Karpas-422 (cell line): ENCODE measurements around the gene CDR2L. TPM values are rescaled to one million over a fixed set of nuclear protein-coding genes. Genes with fewer than 3 reads are reported as not detected.

ENCODE experiments used
- DNase-seq: peaks from one replicate; pipeline ENCODE4 v3.0.0-alpha.2; 2015
- H2AFZ ChIP-seq: fragments of 200-600 bp; sonication (generic); 2 replicates; pipeline ENCODE4 v1.6.1; 2014; ENCODE audit warnings: antibody characterized with exemption, low read length, mixed read lengths
- H3K27ac ChIP-seq: fragments of 200-600 bp; sonication (generic); 2 replicates; pipeline ENCODE4 v1.5.1; 2014; ENCODE audit warnings: mild to moderate bottlenecking, low read length, moderate library complexity
- H3K27me3 ChIP-seq: fragments of 200-600 bp; sonication (generic); 2 replicates; pipeline ENCODE4 v1.6.1; 2014; ENCODE audit warnings: low read length, mixed read lengths
- H3K36me3 ChIP-seq: fragments of 200-600 bp; sonication (generic); 2 replicates; pipeline ENCODE4 v1.6.1; 2014; ENCODE audit warnings: low read length, mixed read lengths; ENCODE audit not compliant: insufficient read depth
- H3K4me1 ChIP-seq: fragments of 200-600 bp; sonication (generic); 2 replicates; pipeline ENCODE4 v1.6.1; 2014; ENCODE audit warnings: mild to moderate bottlenecking, low read length, mixed read lengths
- H3K4me2 ChIP-seq: fragments of 200-600 bp; sonication (generic); 2 replicates; pipeline ENCODE4 v1.6.1; 2014; ENCODE audit warnings: low read length, low read depth, mild to moderate bottlenecking; ENCODE audit not compliant: poor library complexity, severe bottlenecking
- H3K4me3 ChIP-seq: fragments of 200-600 bp; sonication (generic); 2 replicates; pipeline ENCODE4 v1.5.1; 2014; ENCODE audit warnings: mild to moderate bottlenecking, antibody characterized with exemption, low read length, mixed read lengths
- H3K79me2 ChIP-seq: fragments of 200-600 bp; sonication (generic); 2 replicates; pipeline ENCODE4 v1.6.1; 2014; ENCODE audit warnings: mild to moderate bottlenecking, low read length, mixed read lengths
- H3K9ac ChIP-seq: fragments of 200-600 bp; sonication (generic); 2 replicates; pipeline ENCODE4 v1.6.0; 2014; ENCODE audit warnings: low read length
- H3K9me2 ChIP-seq: fragments of 200-600 bp; sonication (generic), shearing (Covaris generic); replicated peaks from 2 replicates; pipeline ENCODE4 v1.6.0; 2014; ENCODE audit warnings: mild to moderate bottlenecking, low read length, moderate library complexity; ENCODE audit not compliant: insufficient read depth
- H3K9me3 ChIP-seq: fragments of 300-700, 200-600 bp; sonication (generic); 2 replicates; pipeline ENCODE4 v1.6.1; 2014; ENCODE audit warnings: low read length, mixed read lengths
- H4K20me1 ChIP-seq: fragments of 200-600 bp; sonication (generic); 2 replicates; pipeline ENCODE4 v1.6.1; 2014; ENCODE audit warnings: mild to moderate bottlenecking, antibody characterized with exemption, low read length, low read depth; ENCODE audit not compliant: insufficient read depth
- total RNA-seq: library from RNA; depleted of rRNA; stranded (reverse); fragments of >200 nt; shearing (Covaris generic); gene quantifications from 2 replicates; pipeline ENCODE4 v1.2.3, GENCODE V29; 2014; ENCODE audit warnings: low replicate concordance

Gene CDR2L
- total RNA-seq, 1 experiment from 2014 or later: not detected

DNA sequence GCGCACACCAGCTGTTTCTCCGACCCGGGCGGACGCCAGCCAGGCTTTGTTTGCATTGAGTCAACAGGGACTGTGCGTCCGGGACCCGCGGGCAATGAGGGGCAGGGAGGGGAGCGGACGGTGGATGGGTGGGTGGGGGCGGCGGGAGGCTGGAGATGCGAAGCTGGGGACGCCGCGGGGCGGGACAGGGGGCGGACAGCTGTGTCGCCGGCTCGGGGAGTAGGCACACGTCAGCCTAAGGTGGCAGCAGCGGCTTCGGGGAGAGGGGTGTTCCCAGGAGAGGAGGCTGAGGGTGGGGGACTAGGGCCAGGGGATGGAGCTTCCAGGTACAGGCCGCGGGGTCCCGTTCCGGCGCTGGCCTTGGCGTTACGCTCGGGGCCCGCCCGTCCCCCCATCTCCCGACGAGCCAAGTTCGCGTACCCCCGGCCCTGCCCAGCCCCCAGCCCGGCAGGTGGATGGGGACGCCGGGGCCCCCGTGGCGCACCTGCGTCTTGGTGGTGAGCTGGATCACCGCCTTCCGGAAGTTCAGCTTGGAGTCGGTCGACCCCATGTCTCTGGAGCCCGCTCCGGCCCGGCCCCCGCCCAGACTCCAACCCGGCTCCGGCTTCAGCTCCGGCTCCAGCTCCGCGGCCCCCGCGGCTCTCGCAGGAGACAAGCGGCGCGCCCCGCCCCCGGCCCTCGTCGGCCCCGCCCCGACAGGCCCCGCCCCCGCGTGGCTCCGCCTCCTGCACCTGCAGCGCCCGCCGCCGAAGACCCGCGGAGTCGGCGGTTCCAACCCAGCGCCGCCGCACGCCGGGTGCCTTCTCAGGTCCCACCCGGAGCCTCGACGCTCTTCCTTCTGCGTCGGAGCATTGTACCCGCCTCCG lies 15.1 kb upstream of the CDR2L start, which contains the start of gene HID1:
Gene HID1, minus strand, starts transcription at position 653 of the 866 bp plus-strand sequence. Its CDS starts 103 bp downstream, at position 550.
- Histone ChIP-seq H3K4me1 (peaks cover 9% of the 10 kb centered on the region), H3K9me2 (no peaks in the 10 kb centered on the region), H3K27ac (no peak within 1 kb of the TSS), H4K20me1 (no peaks in the 10 kb centered on the region), H3K4me3 (peak within 1 kb of the TSS; percentile 30; the same call in 1 of the 2 replicates), H3K9ac (no peak within 1 kb of the TSS), H3K27me3 (no peaks in the 10 kb centered on the region), H3K79me2 (no peaks in the 10 kb centered on the region), H3K4me2 (peak within 1 kb of the TSS; percentile 44), H3K36me3 (no peaks in the 10 kb centered on the region), H2AFZ (no peak within 1 kb of the TSS), H3K9me3 (no peaks in the 10 kb centered on the region)
- peak; percentile 59 for DNase-seq

DNA sequence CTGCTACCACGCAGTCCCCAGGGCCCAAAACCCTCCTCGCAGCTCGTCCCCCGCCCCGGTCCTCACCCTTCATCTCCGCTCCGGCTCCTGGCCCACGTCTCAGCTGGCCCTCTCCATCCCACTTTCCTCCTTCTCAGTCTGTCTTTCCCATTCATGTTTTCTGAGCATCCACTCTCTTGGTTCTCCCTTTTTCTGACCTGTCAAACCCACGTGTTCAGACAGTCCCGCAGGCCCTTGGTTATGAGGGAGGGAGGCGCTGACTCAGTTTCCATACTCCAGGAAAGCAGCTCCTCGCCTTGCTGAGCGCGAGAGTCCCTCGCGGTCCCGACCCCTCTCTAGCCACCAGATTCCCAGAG lies 14.5 kb upstream of the CDR2L start:
- Histone ChIP-seq H3K79me2 (no peaks in the 10 kb centered on the region), H3K27ac (no peak overlapping the region), H2AFZ (no peak overlapping the region), H3K4me1 (peaks cover 9% of the 10 kb centered on the region), H3K9ac (no peak overlapping the region), H3K4me3 (no peak overlapping the region), H3K27me3 (no peaks in the 10 kb centered on the region), H3K36me3 (no peaks in the 10 kb centered on the region), H4K20me1 (no peaks in the 10 kb centered on the region), H3K9me3 (no peaks in the 10 kb centered on the region), H3K9me2 (no peaks in the 10 kb centered on the region), H3K4me2 (peak overlapping the region; percentile 44)
- no peak for DNase-seq

DNA sequence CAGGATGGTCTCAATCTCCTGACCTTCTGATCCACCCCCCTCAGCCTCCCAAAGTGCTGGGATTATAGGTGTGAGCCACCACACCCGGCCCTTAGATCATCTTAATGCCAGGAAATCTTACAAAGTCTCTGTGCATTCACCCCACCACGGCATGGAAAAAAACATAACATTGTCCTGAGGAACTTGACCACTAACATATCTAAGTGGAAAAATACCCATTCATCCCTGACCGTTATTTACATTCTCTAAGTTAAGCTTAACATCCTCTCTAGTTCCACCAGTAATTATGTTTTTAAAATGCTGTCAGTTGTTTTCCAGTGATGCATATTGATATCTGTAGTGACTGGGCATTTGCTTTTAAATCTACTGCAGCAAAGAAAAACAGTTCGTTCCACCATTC lies 11.5 kb upstream of the CDR2L start:
- no peaks in the 10 kb centered on the region for H3K9me2 ChIP-seq
- H3K4me1 ChIP-seq: peaks cover 9% of the 10 kb centered on the region
- no peaks in the 10 kb centered on the region for H3K36me3 ChIP-seq
- H3K27me3 ChIP-seq: no peaks in the 10 kb centered on the region
- no peaks in the 10 kb centered on the region for H3K9me3 ChIP-seq
- H3K4me2 ChIP-seq: no peak overlapping the region
- H3K9ac ChIP-seq: no peak overlapping the region
- no peaks in the 10 kb centered on the region for H3K79me2 ChIP-seq
- H4K20me1 ChIP-seq: no peaks in the 10 kb centered on the region
- DNase-seq: no peak
- H2AFZ ChIP-seq: no peak overlapping the region
- no peak overlapping the region for H3K27ac ChIP-seq
- no peak overlapping the region for H3K4me3 ChIP-seq

DNA sequence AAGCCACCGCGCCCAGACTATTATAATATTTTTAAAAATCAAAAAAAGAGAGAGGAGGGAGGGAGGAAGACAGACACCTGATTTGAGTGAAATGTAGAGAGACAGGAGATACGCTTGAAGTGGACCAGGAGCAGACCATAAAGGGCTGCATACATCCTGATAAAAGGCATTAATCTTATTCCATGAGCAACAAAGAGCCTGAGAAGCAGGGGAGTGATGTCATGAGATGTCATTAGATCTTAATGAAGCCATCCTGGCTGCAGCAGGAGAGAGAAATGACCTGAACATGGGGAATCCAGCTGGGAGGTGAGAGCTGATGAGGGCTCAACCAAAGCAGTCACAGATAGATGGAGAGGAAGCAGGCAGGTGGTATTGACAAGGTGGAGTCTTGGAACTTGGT lies 9.6 kb upstream of the CDR2L start:
- H3K9me3 ChIP-seq: no peaks in the 10 kb centered on the region
- H3K27me3 ChIP-seq: no peaks in the 10 kb centered on the region
- H3K9me2 ChIP-seq: no peaks in the 10 kb centered on the region
- no peaks in the 10 kb centered on the region for H4K20me1 ChIP-seq
- no peak overlapping the region for H3K9ac ChIP-seq
- H3K4me3 ChIP-seq: no peak overlapping the region
- H3K27ac ChIP-seq: no peak overlapping the region
- no peak for DNase-seq
- peaks cover 24% of the 10 kb centered on the region for H3K4me1 ChIP-seq
- no peaks in the 10 kb centered on the region for H3K79me2 ChIP-seq
- no peak overlapping the region for H2AFZ ChIP-seq
- no peaks in the 10 kb centered on the region for H3K36me3 ChIP-seq
- H3K4me2 ChIP-seq: no peak overlapping the region

DNA sequence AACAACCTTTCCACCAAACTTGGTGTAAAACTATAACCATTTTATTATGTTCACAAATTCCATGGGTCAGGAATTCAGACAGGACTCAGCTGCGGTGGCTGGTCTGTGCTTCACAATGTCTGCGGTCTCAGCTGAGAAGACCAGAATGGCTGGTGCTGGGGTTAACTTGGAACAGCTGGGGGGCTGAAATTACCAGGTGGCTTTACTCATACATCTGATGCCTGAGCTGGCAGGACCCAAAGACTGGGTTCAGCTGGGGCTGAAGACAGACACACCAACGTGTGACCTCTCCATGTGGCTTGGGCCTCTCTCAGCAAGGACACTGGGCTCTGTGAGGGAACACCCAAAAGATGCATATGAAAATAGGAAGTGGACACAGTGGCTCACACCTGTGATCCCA lies 9.2 kb upstream of the CDR2L start:
- peaks cover 24% of the 10 kb centered on the region for H3K4me1 ChIP-seq
- H3K27me3 ChIP-seq: no peaks in the 10 kb centered on the region
- no peak overlapping the region for H2AFZ ChIP-seq
- no peaks in the 10 kb centered on the region for H3K9me3 ChIP-seq
- no peaks in the 10 kb centered on the region for H3K79me2 ChIP-seq
- DNase-seq: no peak
- no peaks in the 10 kb centered on the region for H3K36me3 ChIP-seq
- no peaks in the 10 kb centered on the region for H3K9me2 ChIP-seq
- no peak overlapping the region for H3K27ac ChIP-seq
- no peak overlapping the region for H3K4me3 ChIP-seq
- H3K4me2 ChIP-seq: no peak overlapping the region
- no peaks in the 10 kb centered on the region for H4K20me1 ChIP-seq
- no peak overlapping the region for H3K9ac ChIP-seq

DNA sequence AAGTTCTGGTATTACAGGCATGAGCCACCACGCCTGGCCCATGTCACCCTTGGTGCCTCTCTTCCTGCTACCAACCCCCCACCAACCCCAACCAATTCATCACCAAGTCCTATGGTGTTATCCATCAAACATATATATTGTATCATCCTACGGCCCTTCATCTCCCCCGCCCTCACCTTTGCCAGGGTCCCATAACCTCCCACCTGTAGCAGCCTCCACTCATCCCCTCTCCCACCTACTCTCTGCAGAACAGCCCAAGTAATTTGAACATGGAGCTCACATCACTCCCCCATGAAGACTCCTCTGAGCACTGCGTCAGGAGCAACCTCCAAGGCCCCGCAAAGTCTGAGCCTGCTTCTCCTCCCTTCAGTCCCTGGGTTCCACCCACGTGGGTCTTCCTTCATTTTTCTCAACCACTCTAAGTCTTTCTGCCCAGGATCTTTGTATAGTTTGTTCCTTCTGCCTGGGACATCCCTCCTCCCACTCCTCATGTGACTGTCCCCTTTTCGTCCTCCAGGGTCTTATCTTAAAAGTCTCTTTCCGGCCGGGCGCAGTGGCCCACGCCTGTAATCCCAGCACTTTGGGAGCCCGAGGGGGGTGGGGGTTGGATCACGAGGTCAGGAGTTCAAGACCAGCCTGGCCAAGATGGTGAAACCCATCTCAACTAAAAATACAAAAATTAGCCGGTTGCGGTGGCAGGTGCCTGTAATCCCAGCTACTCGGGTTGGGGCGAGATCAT lies 7.9 kb upstream of the CDR2L start:
- H3K4me1 ChIP-seq: peaks cover 22% of the 10 kb centered on the region
- no peaks in the 10 kb centered on the region for H3K9me3 ChIP-seq
- no peak for DNase-seq
- H3K79me2 ChIP-seq: no peaks in the 10 kb centered on the region
- no peaks in the 10 kb centered on the region for H3K36me3 ChIP-seq
- no peaks in the 10 kb centered on the region for H4K20me1 ChIP-seq
- H3K4me2 ChIP-seq: no peak overlapping the region
- no peak overlapping the region for H3K4me3 ChIP-seq
- no peak overlapping the region for H2AFZ ChIP-seq
- H3K27me3 ChIP-seq: no peaks in the 10 kb centered on the region
- no peak overlapping the region for H3K27ac ChIP-seq
- H3K9me2 ChIP-seq: no peaks in the 10 kb centered on the region
- H3K9ac ChIP-seq: no peak overlapping the region

DNA sequence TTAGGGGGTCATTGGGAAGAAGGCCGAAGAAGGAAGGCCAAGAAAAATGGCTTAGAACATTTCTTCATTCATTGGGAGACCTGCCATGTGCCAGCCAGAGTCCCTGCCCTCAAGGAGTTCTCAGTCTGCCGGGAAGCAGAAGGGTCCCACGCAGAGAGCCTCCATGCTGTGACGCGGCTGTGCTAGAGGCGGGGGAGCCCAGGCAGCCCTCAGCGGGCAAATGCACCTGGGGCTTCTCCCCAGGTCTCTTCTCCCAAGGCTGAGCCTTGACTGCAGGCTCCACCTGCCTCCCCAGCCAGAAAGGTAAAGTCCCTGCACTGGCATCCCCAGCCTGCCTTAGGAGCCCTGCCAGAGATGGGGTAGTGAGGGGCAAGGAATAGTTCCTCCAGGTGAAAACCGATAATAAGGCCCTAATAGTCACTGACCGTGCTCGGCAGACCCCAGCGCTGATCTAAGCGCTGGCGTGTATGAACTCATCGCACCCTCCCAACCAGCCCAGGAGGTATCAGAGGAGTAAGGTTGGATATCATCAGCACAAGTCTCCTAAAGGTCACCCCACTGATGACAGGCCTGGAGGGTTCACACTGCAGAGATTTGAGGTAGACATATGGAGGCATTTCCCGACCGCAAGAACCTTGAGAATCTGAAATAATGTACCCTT lies 6.0 kb upstream of the CDR2L start:
- Histone ChIP-seq H3K9ac (peak overlapping the region; percentile 87), H3K9me2 (no peaks in the 10 kb centered on the region), H2AFZ (peak overlapping the region; percentile 100), H3K27me3 (no peaks in the 10 kb centered on the region), H3K79me2 (no peaks in the 10 kb centered on the region), H3K4me2 (peak overlapping the region; percentile 96), H3K4me1 (peaks cover 16% of the 10 kb centered on the region), H3K4me3 (peak overlapping the region; percentile 80), H3K27ac (no peak overlapping the region), H4K20me1 (no peaks in the 10 kb centered on the region), H3K9me3 (no peaks in the 10 kb centered on the region), H3K36me3 (no peaks in the 10 kb centered on the region)
- DNase-seq: no peak
